ENCODE data around the gene RNU7-1. TPM values are rescaled to one million over a fixed set of nuclear protein-coding genes. Genes with fewer than 3 reads are reported as not detected.
A peak's percentile ranks its signal among the peaks of the same experiment; 100 is the strongest.

Gene RNU7-1
- total and polyA plus RNA-seq, 10 of the 15 experiments (the other 5 are each of a cell fraction or from before 2014, with no cell fraction given) = not detected

GRCh38 chr12:6936636-6937480 lies 6.8 kb upstream of the RNU7-1 start (continued):
- no peak for TF ChIP-seq HSF1 (IDR thresholded peaks at IDR 0.05; ENCODE audit: low read depth, low read length)
- TF ChIP-seq PML (IDR thresholded peaks at IDR 0.05; ENCODE audit: low read length) = no peak
- TF ChIP-seq NBN (IDR thresholded peaks at IDR 0.05) = peak; percentile 50
- no peak for TF ChIP-seq ZBTB11 (CRISPR knock-in tag; IDR thresholded peaks at IDR 0.05)
- TF ChIP-seq BACH1 (IDR thresholded peaks at IDR 0.05; ENCODE audit: borderline replicate concordance) = peak; percentile 18; the same call in 1 of the 2 replicates

Data from GM12878 (cell line).